Epithelial cell of alveolus of lung (primary cell): ENCODE results near the gene GALNT17. TPM values are rescaled to one million over a fixed set of nuclear protein-coding genes. Genes with fewer than 3 reads are reported as not detected.

Experiments used
- total RNA-seq: library from RNA; depleted of rRNA; stranded (reverse); fragments of >200 nt; gene quantifications from 2 replicates; pipeline ENCODE4 v1.2.1, GENCODE V29; 2015

The GALNT17 gene
- not detected in 2 replicates for total RNA-seq

DNA sequence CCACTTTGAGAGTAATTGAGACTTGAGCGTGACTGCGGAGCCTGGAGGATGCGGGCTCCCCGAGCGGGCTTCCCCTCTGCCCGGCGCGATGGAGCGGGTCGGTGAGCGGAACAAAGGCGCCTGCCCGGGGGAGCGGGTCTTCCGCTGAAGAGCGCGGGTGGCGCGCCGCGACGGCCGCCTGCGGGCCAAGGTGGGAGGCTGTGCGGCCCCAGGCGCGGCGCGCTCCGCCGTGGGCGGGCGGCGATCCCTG lies at the start of gene GALNT17:
Gene GALNT17 (plus strand): TSS at position 18 of the 250 bp plus-strand sequence.

